H1 (cell line): ENCODE results near the gene ZFAND3. TPM values are rescaled to one million over a fixed set of nuclear protein-coding genes. Genes with fewer than 3 reads are reported as not detected.

Source experiments
- CHD1 ChIP-seq: IDR thresholded peaks from 2 replicates; pipeline ENCODE4 v1.6.1; 2012; ENCODE audit warnings: low read depth, low read length, improper control_type of control experiment
- CHD2 ChIP-seq: IDR thresholded peaks from 2 replicates; pipeline ENCODE4 v1.6.1; 2012; ENCODE audit warnings: low read length, improper control_type of control experiment
- JUN ChIP-seq: IDR thresholded peaks from 2 replicates; pipeline ENCODE4 v1.6.1; 2011; ENCODE audit warnings: low read depth, mild to moderate bottlenecking, improper control_type of control experiment, low read length
- RXRA ChIP-seq: IDR thresholded peaks from 2 replicates; pipeline ENCODE4 v1.6.1; 2011; ENCODE audit warnings: low read depth, mild to moderate bottlenecking, low read length, moderate library complexity; ENCODE audit not compliant: insufficient read depth
- SP1 ChIP-seq: IDR thresholded peaks from 2 replicates; pipeline ENCODE4 v1.6.1; 2011; ENCODE audit warnings: low read depth, low read length
- polyA plus RNA-seq, 7 experiments: library from polyadenylated mRNA; depleted of rRNA in 3 of 7; stranded (reverse) in 5 of 7; unstranded in 2 of 7; fragments of >200 nt in 5 of 7; fragments of 200-250 nt in 2 of 7; gene quantifications; 1 replicate in 5 of 7; 2 replicates in 1 of 7; 4 replicates in 1 of 7; pipeline versions ENCODE4 v1.2.1 to v1.2.3, GENCODE V29; 2011 to 2013; ENCODE audit warnings: missing spikeins in 2 of 7, mixed read lengths in 2 of 7
- total RNA-seq: library from RNA; stranded (reverse); fragmentation: NEBNext Ultra II Directional; extraction: Animal tissue kit (Norgen Biotek cat#: 25700); gene quantifications from 2 replicates; pipeline ENCODE4 v1.2.1, GENCODE V29; 2021
- TF ChIP-seq, protein P1 (sequence below): IDR thresholded peaks from 2 replicates; pipeline ENCODE4 v1.6.1; 2011; ENCODE audit warnings: low read length, improper control_type of control experiment

ZFAND3 gene
- total and polyA plus RNA-seq, 2 of the 8 experiments (the other 6 are each of a cell fraction or from before 2014, with no cell fraction given): 13.0 to 51.3 TPM

DNA sequence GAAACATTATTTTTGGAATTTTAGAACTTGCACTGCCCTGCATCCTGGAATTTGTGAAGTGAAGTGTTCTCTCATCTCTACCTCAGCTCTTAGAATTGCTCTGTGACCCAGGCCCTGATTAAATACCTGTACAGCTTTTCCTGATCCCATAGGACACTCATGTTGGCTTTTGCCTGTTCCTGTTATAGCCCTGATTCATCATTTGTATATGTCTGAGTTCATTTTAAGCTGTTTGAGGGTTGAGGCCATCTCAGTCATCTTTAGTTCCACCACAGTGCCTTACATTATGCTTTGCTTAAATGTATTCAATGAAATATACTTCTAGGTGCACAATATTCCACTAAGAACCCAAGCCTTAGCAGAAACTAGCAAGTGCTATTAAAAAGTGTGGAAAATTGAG is 26.4 kb downstream of the ZFAND3 start (continued):
- TF ChIP-seq RXRA: no peak
- TF ChIP-seq SP1: no peak
- TF ChIP-seq CHD2: no peak
- no peak for TF ChIP-seq JUN
- TF ChIP-seq CHD1: no peak
- TF ChIP-seq, protein P1, sequence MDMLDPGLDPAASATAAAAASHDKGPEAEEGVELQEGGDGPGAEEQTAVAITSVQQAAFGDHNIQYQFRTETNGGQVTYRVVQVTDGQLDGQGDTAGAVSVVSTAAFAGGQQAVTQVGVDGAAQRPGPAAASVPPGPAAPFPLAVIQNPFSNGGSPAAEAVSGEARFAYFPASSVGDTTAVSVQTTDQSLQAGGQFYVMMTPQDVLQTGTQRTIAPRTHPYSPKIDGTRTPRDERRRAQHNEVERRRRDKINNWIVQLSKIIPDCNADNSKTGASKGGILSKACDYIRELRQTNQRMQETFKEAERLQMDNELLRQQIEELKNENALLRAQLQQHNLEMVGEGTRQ: no peak
